K562 (cell line): ENCODE results near the gene NDUFA7. TPM values are rescaled to one million over a fixed set of nuclear protein-coding genes. Genes with fewer than 3 reads are reported as not detected.

Experiments used
- ETS2 ChIP-seq: IDR thresholded peaks from 2 replicates; pipeline ENCODE4 v1.6.1; 2016; ENCODE audit warnings: borderline replicate concordance, missing genetic modification characterization, mild to moderate bottlenecking, moderate library complexity, missing compliant biosample characterization; ENCODE audit not compliant: poor library complexity, severe bottlenecking
- ETV6 ChIP-seq, 3 experiments: fragments of 150-350 bp in 1 of 3; sonication (generic) in 1 of 3; formaldehyde crosslinking in 1 of 3; IDR thresholded peaks; 2 replicates each; pipeline versions ENCODE4 v1.6.1 to v1.8.0; 2014 to 2022; ENCODE audit warnings: borderline replicate concordance in 2 of 3, low read depth in 2 of 3, antibody characterized with exemption in 1 of 3, low read length in 1 of 3, mild to moderate bottlenecking in 1 of 3, missing genetic modification reagents in 1 of 3
- MEF2D ChIP-seq: conservative IDR thresholded peaks from 2 replicates; pipeline ENCODE4 v1.6.1; 2016; ENCODE audit warnings: low read depth, missing genetic modification characterization, missing compliant biosample characterization
- MYC ChIP-seq, 2 experiments: fragments of 250-450 bp in 1 of 2; sonication (Bioruptor Pico) in 1 of 2; IDR thresholded peaks; 2 replicates each; pipeline versions ENCODE4 v1.5.1 to v1.6.1; 2012 to 2021; ENCODE audit warnings: low read depth in 2 of 2, borderline replicate concordance in 1 of 2, improper control_type of control experiment in 1 of 2, low read length in 1 of 2, mild to moderate bottlenecking in 1 of 2, moderate library complexity in 1 of 2
- NCOR1 ChIP-seq: fragments of 450-650 bp; IDR thresholded peaks from 2 replicates; pipeline ENCODE4 v1.6.1; 2016; ENCODE audit warnings: mild to moderate bottlenecking, moderate library complexity
- SAFB ChIP-seq: fragments of 200-400 bp; formaldehyde crosslinking; IDR thresholded peaks from 2 replicates; pipeline ENCODE4 v1.6.1; 2017; ENCODE audit warnings: low read depth, low read length, borderline replicate concordance
- TBL1XR1 ChIP-seq, 2 experiments: IDR thresholded peaks; 2 replicates each; pipeline ENCODE4 v1.6.1; 2012; ENCODE audit warnings: improper control_type of control experiment in 2 of 2, low read length in 2 of 2, mild to moderate bottlenecking in 1 of 2
- ZNF24 ChIP-seq: fragments of 450-650 bp; IDR thresholded peaks from 2 replicates; pipeline ENCODE4 v1.6.1; 2016
- ZNF398 ChIP-seq: fragments of 250-450 bp; sonication (Bioruptor Pico); IDR thresholded peaks from 2 replicates; pipeline ENCODE4 v1.8.0; 2021; ENCODE audit warnings: moderate library complexity, mild to moderate bottlenecking, inconsistent platforms
- polyA plus RNA-seq, 8 experiments: library from polyadenylated mRNA; depleted of rRNA in 4 of 8; stranded (reverse) in 5 of 8; unstranded in 3 of 8; fragments of >200 nt; fragmentation: Nextera tagmentation in 2 of 8; fragmentation: Illumina TruSeq in 1 of 8; extraction: Ambion mirVana in 2 of 8; extraction: Trizol in 1 of 8; gene quantifications; 2 replicates each; pipeline versions ENCODE4 v1.2.1 to v1.2.3, GENCODE V29; 2011 to 2014; ENCODE audit warnings: inconsistent platforms in 1 of 8, missing spikeins in 1 of 8
- total RNA-seq, 7 experiments: library from RNA; depleted of rRNA in 6 of 7; stranded (reverse); fragments of >200 nt in 6 of 7; fragmentation: Illumina TruSeq in 2 of 7; extraction: Trizol in 2 of 7; gene quantifications; 2 replicates each; pipeline versions ENCODE4 v1.2.1 to v1.2.3, GENCODE V29; 2011 to 2021; ENCODE audit warnings: low replicate concordance in 1 of 7
- TF ChIP-seq, protein P1 (sequence below): sonication (generic); formaldehyde crosslinking; IDR thresholded peaks from 2 replicates; pipeline ENCODE4 v1.8.0; 2023; ENCODE audit warnings: mild to moderate bottlenecking, missing genetic modification reagents
- TF ChIP-seq, protein P2 (sequence below): fragments of 450-650 bp; formaldehyde crosslinking; IDR thresholded peaks from 2 replicates; pipeline ENCODE4 v1.4.0; 2020; ENCODE audit warnings: mild to moderate bottlenecking, mixed read lengths

Gene NDUFA7
- total and polyA plus RNA-seq, 9 of the 15 experiments (the other 6 are each of a cell fraction or from before 2014, with no cell fraction given): 70.8 to 348 (median 142) TPM

DNA sequence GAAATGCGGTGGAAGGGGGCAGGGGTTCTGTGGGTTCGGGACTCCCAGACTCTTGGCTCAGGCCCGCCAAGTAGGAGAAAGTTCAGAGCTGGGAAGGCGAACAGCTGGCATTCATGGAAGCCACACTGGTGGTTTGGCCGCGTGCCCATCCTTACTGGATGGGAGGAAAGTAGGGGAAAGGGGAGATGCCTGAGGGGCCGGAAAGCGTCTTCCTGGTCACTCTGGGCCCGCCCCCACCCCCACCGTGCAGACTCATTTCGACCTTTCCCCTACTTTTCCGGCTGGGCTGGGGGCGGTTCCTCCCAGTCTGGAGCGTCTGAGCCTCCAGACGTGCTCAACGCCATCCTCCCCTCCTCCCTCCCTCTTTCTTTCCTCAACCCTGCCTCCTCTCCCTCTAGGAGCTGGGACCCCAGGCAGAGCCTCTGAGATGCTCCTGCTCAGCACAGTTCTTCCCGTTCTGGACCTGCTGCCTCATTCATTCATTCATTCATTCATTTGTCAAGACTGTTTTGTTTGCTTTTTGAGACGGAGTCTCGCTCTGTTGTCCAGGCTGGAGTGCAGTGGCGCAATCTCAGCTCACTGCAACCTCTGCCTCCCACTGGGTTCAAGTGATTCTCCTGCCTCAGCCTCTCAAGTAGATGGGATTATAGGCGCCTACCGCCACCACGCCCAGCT is 46.3 kb upstream of the NDUFA7 start (continued):
- TF ChIP-seq, protein P1, sequence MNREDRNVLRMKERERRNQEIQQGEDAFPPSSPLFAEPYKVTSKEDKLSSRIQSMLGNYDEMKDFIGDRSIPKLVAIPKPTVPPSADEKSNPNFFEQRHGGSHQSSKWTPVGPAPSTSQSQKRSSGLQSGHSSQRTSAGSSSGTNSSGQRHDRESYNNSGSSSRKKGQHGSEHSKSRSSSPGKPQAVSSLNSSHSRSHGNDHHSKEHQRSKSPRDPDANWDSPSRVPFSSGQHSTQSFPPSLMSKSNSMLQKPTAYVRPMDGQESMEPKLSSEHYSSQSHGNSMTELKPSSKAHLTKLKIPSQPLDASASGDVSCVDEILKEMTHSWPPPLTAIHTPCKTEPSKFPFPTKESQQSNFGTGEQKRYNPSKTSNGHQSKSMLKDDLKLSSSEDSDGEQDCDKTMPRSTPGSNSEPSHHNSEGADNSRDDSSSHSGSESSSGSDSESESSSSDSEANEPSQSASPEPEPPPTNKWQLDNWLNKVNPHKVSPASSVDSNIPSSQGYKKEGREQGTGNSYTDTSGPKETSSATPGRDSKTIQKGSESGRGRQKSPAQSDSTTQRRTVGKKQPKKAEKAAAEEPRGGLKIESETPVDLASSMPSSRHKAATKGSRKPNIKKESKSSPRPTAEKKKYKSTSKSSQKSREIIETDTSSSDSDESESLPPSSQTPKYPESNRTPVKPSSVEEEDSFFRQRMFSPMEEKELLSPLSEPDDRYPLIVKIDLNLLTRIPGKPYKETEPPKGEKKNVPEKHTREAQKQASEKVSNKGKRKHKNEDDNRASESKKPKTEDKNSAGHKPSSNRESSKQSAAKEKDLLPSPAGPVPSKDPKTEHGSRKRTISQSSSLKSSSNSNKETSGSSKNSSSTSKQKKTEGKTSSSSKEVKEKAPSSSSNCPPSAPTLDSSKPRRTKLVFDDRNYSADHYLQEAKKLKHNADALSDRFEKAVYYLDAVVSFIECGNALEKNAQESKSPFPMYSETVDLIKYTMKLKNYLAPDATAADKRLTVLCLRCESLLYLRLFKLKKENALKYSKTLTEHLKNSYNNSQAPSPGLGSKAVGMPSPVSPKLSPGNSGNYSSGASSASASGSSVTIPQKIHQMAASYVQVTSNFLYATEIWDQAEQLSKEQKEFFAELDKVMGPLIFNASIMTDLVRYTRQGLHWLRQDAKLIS (CRISPR knock-in tag): no peak
- TF ChIP-seq TBL1XR1 (IDR thresholded peaks at IDR 0.05; ENCODE audit: low read length in 2 of 2) (peak in 1 of 2 experiments; percentile 64; a peak in 2 of 4 replicates), NCOR1 (peak; percentile 82), ETS2 (tag) (no peak), ZNF24 (peak; percentile 96), ZNF398 (CRISPR knock-in tag) (no peak), SAFB (no peak), ETV6 (IDR thresholded peaks at IDR 0.05; ENCODE audit: borderline replicate concordance in 1 of 2, low read depth in 2 of 2, low read length in 1 of 2) (no peak), ETV6 (CRISPR knock-in tag; IDR thresholded peaks at IDR 0.05; ENCODE audit: borderline replicate concordance) (no peak), MYC (IDR thresholded peaks at IDR 0.05; ENCODE audit: low read depth, low read length) (no peak), MYC (CRISPR knock-in tag; IDR thresholded peaks at IDR 0.05; ENCODE audit: borderline replicate concordance, low read depth) (no peak), MEF2D (tag) (no peak)
- TF ChIP-seq, protein P2, sequence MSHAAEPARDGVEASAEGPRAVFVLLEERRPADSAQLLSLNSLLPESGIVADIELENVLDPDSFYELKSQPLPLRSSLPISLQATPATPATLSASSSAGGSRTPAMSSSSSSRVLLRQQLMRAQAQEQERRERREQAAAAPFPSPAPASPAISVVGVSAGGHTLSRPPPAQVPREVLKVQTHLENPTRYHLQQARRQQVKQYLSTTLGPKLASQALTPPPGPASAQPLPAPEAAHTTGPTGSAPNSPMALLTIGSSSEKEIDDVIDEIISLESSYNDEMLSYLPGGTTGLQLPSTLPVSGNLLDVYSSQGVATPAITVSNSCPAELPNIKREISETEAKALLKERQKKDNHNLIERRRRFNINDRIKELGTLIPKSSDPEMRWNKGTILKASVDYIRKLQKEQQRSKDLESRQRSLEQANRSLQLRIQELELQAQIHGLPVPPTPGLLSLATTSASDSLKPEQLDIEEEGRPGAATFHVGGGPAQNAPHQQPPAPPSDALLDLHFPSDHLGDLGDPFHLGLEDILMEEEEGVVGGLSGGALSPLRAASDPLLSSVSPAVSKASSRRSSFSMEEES (CRISPR knock-in tag): no peak
- TF ChIP-seq, all 486 proteins: peak for 23
